Bronchial smooth muscle cell (primary cell): ENCODE results near the gene FRRS1. TPM values are rescaled to one million over a fixed set of nuclear protein-coding genes. Genes with fewer than 3 reads are reported as not detected.

Experiments used
- total RNA-seq: library from RNA; depleted of rRNA; stranded (reverse); fragments of >200 nt; gene quantifications from 2 replicates; pipeline ENCODE4 v1.2.1, GENCODE V29; 2014

Gene FRRS1, protein sequence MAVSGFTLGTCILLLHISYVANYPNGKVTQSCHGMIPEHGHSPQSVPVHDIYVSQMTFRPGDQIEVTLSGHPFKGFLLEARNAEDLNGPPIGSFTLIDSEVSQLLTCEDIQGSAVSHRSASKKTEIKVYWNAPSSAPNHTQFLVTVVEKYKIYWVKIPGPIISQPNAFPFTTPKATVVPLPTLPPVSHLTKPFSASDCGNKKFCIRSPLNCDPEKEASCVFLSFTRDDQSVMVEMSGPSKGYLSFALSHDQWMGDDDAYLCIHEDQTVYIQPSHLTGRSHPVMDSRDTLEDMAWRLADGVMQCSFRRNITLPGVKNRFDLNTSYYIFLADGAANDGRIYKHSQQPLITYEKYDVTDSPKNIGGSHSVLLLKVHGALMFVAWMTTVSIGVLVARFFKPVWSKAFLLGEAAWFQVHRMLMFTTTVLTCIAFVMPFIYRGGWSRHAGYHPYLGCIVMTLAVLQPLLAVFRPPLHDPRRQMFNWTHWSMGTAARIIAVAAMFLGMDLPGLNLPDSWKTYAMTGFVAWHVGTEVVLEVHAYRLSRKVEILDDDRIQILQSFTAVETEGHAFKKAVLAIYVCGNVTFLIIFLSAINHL
- 67.6 and 77.8 TPM in 2 replicates for total RNA-seq

DNA sequence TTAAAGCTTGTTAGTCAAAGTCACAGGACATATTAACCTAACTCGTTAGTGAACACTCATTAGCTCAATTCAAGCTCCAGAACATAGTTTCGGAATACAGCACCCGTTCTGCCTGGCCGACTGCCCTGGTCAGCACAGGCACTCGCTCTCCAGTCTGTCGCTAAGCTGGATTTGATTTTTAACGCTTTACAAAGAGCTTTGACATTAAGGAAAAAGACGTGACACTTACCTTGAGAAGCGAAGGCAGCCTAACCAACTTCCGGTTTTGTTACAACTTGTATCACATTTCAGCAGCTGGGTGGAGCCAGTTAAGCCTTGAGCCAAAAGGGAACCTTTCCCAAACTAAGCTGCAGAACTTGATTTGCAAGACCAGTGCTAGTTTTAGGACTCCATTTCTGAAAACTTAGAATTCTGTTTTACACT is at the start of gene FRRS1:
TSS of gene FRRS1 (minus strand) at position 258 of the 423 bp plus-strand sequence. CDS start 17,867 bp downstream, outside the sequence.

Other genes with a start within 250 kb of the FRRS1 start
- gene PALMD, start 120.5 kb downstream of the FRRS1 start, total RNA-seq = 0.60 and 4.1 TPM in 2 replicates
- gene AGL, start 83.7 kb upstream of the FRRS1 start, total RNA-seq = 9.9 and 13.1 TPM in 2 replicates
- gene SLC35A3, start 203.4 kb upstream of the FRRS1 start, total RNA-seq = 12.0 and 15.0 TPM in 2 replicates